Hematopoietic multipotent progenitor cell (in vitro differentiated cells): ENCODE data around the gene ATRNL1. TPM values are rescaled to one million over a fixed set of nuclear protein-coding genes. Genes with fewer than 3 reads are reported as not detected.

Source experiments
- total RNA-seq: library from RNA; depleted of rRNA; stranded (reverse); fragments of >200 nt; gene quantifications from one replicate; pipeline ENCODE4 v1.2.3, GENCODE V29; 2012

Gene ATRNL1
- total RNA-seq, 1 donor, result under 0.01 TPM

Other genes starting within 250 kb of the ATRNL1 start
- gene TRUB1, start 155.2 kb upstream of the ATRNL1 start, total RNA-seq, result 6.2 TPM